ENCODE measurements around the gene PNPLA3.

GRCh38 chr22:43911351-43911750, 12.3 kb upstream of the PNPLA3 start:
- no peak for TF ChIP-seq CTCF (IDR thresholded peaks at IDR 0.05)
- TF ChIP-seq REST (IDR thresholded peaks at IDR 0.05; ENCODE audit: insufficient read depth in 1 of 2, low read depth in 2 of 2, low read length in 1 of 2) = no peak
- no peak for TF ChIP-seq SIN3A (IDR thresholded peaks at IDR 0.05; ENCODE audit: borderline replicate concordance, insufficient read depth, low read depth, low read length)
- TF ChIP-seq POLR2AphosphoS5 (IDR thresholded peaks at IDR 0.05; ENCODE audit: low read depth, low read length) = no peak

Data from Panc1 (cell line).